ENCODE results near the gene OR5I1.

GRCh38 chr11:55942785-55943392 is 6.7 kb upstream of the OR5I1 start:
- TF ChIP-seq SP1 (IDR thresholded peaks at IDR 0.05) (no peak), SUZ12 (IDR thresholded peaks at IDR 0.05) (no peak)
